SK-N-MC (cell line): Measurements from ENCODE around the gene CRK.

Experiments
- DNase-seq: peaks from one replicate; pipeline ENCODE4 v3.0.0-alpha.2; 2011; ENCODE audit warnings: low read depth, low spot score
- H3K27ac ChIP-seq: fragments of 200-600 bp; sonication (generic); 2 replicates; pipeline ENCODE4 v1.5.1; 2016; ENCODE audit warnings: mixed run types
- H3K36me3 ChIP-seq: fragments of 200-600 bp; sonication (generic); 2 replicates; pipeline ENCODE4 v1.6.1; 2017; ENCODE audit warnings: antibody characterized with exemption, low read length, mixed read lengths; ENCODE audit not compliant: insufficient read depth
- H3K4me3 ChIP-seq: fragments of 200-600 bp; sonication (generic); 2 replicates; pipeline ENCODE4 v1.5.1; 2016
- H3K9ac ChIP-seq: fragments of 200-600 bp; sonication (generic); 2 replicates; pipeline ENCODE4 v1.8.0; 2017; ENCODE audit warnings: mixed run types, mixed read lengths; ENCODE audit not compliant: insufficient read length
- H3K9me3 ChIP-seq: fragments of 200-600 bp; sonication (generic); 2 replicates; pipeline ENCODE4 v1.6.1; 2017; ENCODE audit warnings: low read depth, mild to moderate bottlenecking, antibody characterized with exemption, low read length, moderate library complexity, mixed read lengths
- EZH2 ChIP-seq: fragments of 200-600 bp; sonication (generic); IDR thresholded peaks from one replicate; pipeline ENCODE4 v1.6.1; 2017; ENCODE audit warnings: antibody characterized with exemption
- FOXP2 ChIP-seq: optimal IDR thresholded peaks from 2 replicates; pipeline ENCODE3; 2011; ENCODE audit warnings: mild to moderate bottlenecking, moderate library complexity; ENCODE audit not compliant: insufficient read depth; ENCODE audit errors: extremely low read length, control extremely low read depth
- POLR2AphosphoS5 ChIP-seq: IDR thresholded peaks from 2 replicates; pipeline ENCODE4 v1.6.1; 2012; ENCODE audit warnings: mild to moderate bottlenecking, low read depth, low read length, borderline replicate concordance

Gene CRK

DNA sequence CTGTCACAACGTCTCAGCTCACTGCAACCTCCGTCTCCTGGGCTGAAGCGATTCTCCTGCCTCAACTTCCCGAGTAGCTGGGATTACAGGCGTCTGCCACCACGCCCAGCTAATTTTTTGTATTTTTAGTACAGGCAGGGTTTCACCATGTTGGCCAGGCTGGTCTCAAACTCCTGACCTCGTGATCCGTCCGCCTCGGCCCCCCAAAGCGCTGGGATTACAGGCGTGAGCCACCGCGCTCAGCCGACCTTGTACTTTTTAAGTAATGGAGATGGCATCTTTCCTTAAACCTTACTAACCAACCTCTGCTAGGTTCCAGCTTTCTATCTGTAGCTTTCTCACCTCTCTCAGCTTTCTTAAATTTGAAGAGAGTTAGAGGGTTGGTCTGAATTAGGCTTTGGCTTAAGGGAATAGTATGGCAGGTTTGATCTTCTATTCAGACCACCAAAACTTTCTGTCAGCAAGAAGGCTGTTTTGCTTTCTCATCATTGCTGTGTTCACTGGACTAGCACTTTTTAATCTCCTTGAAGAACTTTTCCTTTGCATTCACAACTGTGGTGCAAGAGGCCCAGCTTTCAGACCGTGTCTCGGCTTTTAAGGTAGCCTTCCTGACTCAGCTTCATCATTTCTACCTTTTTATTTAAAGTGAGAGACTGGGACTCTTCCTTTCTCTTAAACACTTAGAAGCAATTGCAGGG is 84.0 kb downstream of the CRK start:
- Histone ChIP-seq H3K36me3 (peaks cover 46% of the 10 kb centered on the region), H3K9me3 (no peaks in the 10 kb centered on the region), H3K9ac (no peak overlapping the region), H3K27ac (peak overlapping the region; percentile 57), H3K4me3 (no peak overlapping the region)
- TF ChIP-seq FOXP2 (no peak), POLR2AphosphoS5 (no peak), EZH2 (no peak)
- no peak for DNase-seq
